Right ventricle myocardium superior (tissue), 1 donor: ENCODE data around the gene CAVIN2. TPM values are rescaled to one million over a fixed set of nuclear protein-coding genes. Genes with fewer than 3 reads are reported as not detected.

Source experiments
- ATAC-seq: fragments of 200-7000 bp; cut with Tn5 transposase; one replicate; pipeline ENCODE4 v1.9.1; 2020; ENCODE audit warnings: mild to moderate bottlenecking; ENCODE audit not compliant: poor library complexity
- DNase-seq: peaks from one replicate; pipeline ENCODE4 v3.0.0-alpha.2; 2020
- intact Hi-C: fragments of 100-400 bp; cut with DNase I; formaldehyde crosslinking; loops from one replicate; pipeline ENCODE4 v1.11.2; 2022
- total RNA-seq: library from RNA; stranded (reverse); fragmentation: NEBNext Ultra II Directional; extraction: Animal tissue kit (Norgen Biotek cat#: 25700); gene quantifications from one replicate; pipeline ENCODE4 v1.2.1, GENCODE V29; 2021
- donor health status: DM: no; HTN: yes; CAD: no; lungs with severe emphysema.

The CAVIN2 gene
- total RNA-seq, 1 donor from 2014 or later: 104 TPM

DNA sequence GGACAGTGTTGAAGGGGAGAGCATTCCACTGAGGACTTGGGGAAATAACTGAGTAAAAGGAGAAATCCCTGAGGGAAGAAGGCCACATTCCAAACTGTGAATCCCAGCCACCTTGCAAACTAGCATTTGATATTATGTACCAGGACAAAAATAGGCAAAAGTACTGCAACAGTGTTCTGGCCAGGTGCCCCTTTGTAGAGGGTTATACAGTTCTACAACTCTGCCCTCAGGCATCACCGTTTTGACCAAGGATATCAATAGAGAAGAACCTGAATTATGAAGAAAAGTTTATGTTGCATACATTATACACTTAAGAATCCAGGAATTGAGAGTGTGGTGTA lies 20.6 kb upstream of the CAVIN2 start:
- intact Hi-C loops: no loop called here
- ATAC-seq (peak; percentile 62), DNase-seq (no peak)

DNA sequence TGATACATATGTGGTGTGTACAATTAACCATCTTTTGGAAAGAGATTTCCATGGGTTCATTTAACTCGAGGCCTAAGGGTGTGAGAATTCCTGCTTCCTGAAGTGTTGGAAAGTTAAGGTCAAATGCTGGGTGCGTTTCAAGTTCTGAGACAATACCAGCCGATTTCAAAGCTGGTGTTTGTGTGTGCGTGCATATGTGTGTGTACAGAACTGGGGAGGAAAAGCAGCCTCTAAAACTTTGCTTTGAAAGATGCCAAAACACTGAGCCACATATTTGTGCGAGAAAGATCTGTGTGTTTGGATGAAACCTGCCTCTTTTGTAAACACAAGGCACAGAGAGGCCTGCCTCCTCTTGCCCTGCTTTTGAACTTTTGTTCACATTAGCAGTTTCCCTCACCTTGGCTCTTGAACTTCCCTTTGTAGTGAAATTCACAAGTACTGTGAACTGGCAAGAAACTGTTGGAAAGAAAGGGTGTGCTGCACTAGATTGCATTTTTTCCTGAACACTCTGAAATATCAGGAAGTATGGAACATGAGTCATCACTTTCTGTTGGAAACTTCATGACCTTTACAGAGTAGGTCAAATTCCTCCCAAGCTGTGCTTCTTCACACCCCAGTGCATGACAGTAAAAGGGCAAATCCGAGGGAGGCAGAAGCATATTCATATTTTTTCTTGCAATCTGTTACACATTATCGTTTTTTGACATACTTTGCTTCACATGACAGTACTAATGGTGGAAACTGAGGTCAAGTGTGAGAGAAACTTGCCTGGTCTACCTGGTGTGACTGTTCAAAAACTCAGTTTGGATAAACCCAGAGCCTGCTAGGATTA lies 20.0 kb upstream of the CAVIN2 start:
- intact Hi-C loops: no loop called here
- ATAC-seq (peak; percentile 87), DNase-seq (no peak)

DNA sequence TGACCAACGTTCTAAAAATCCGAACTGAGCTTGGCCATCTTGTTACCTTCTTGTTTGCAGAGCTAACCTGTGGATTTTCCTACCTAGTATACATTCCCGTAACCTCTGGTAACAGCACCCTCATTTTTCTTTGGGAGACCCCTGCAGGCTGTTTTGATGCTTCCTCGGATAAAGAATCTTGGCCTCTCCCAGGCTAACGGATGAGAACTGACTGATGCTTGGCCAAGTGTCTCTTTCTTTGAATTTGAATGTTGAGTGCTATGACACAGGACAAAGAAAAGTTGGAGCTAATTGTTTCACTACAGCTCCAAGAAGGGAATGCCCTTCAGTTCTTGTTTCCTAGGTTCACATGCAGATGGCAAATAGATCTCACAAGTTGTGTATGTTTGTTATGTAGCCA lies 19.3 kb upstream of the CAVIN2 start:
- intact Hi-C loops: no loop called here
- ATAC-seq (no peak), DNase-seq (no peak)

DNA sequence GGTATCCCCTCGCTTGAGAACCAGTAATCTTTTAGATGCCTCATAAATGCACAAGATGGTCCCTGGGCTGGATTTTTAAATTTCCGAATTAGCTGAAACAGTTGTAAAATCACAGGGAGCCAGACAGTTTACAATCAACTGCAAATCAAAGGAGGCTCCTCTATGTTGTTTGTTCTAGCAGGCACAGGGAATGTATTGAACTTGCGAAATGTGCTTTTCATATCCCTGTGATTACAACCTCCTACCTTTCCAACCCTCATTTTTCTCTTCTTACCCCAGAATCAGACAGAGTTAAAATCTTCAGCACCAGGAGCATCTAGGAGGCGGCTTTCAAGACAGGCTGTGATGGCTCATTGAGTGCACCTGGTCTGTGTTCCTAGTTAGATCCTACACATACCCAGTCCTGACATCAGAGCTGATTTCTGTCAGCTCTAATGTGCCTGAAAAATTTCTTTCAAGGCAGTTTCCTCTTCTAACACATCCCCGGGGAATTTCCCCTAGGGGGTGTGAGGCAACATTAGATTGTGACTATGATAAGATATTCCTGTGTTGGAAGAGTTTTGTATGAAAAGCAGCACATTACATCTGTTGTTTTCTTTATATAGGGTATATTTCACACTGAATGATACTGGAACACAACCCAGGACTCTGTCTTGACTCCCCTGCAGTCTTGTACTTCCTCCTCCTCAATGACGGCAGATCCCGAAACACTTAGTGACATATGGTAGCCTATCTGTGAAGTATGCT lies 17.9 kb upstream of the CAVIN2 start:
- DNase-seq (no peak), ATAC-seq (no peak)
- intact Hi-C loops: no loop called here

DNA sequence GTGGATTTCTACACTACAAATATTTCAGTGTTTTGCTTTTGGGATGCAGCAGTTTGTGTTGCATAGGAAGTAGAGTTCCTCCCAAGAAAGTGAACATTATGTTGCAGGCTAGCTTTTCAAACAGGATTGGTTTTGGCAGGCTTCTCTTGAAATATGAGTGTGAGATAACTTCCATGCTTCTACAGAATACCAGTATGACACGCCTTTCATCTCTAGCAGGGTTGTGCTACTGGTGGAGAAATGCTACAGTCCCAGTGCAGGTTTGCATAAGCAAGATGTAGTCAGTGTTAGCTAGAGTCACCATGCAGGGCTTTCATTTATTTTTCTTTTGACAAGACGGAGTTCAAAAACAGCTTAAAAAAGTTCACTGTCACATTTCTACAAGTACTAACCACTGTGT lies 17.1 kb upstream of the CAVIN2 start:
- intact Hi-C loops: no loop called here
- DNase-seq: no peak
- ATAC-seq: peak; percentile 47

DNA sequence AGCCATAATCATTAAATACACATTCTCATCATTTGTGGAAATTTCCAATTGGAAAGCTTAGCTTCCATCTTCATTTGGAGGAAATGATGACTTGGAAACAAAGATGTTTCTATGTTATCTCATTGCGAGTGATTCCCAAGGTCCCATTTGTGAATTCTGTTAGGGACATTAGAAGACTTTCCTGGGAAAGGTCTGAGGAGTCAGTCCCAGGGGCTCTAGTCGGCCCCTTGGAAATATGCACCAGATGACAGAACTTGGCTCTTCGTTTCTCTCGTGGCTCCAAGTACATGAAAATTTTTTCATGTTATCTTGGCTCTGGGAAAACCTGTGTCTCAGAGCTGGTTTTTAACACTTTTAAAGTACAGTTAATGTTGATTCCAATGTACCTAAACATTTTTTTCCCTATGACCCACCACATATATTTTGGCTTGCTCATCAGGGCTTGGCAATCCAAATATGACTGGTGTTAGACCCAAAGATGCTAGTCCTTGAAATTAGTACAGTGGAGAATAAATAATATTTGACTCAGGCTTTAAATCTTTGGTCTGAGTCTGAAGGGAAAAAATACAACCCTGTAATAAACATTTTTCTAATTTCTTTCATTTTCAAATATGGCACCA lies 15.4 kb upstream of the CAVIN2 start:
- ATAC-seq: peak; percentile 8
- DNase-seq: no peak
- intact Hi-C loops: no loop called here

DNA sequence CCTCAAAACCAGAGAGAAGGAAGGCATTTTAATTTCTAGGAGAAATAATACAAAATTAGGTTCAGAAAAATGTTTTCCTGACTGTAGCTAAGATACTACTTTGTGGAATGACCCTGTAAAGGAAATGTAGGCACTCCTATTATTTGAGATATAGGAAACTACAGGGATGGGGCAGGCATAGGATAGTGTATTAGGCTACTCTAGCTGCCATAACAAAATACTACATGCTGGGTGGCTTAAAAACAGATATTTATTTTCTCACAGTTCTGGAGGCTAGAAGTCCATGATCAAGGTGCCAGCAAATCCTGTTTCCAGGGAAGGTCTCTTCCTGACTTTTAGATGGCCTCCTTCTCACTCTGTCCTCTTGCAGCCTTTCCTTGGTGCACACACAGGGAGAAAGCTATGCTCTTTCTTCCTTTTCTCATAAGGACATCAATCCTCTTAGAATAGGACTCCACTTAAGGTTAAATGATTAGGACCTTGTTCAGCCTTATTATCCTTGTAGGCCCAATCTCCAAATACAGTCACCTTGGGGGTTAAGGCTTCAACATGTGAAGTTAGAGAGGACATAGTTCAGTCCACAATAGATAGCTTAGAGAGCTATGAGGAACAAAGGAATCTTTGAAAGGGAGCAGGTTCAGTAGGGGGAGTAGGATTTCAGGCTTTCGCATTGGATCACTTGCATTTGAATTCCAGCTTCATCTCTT lies 14.0 kb upstream of the CAVIN2 start:
- DNase-seq: no peak
- intact Hi-C loops: no loop called here
- ATAC-seq: no peak

DNA sequence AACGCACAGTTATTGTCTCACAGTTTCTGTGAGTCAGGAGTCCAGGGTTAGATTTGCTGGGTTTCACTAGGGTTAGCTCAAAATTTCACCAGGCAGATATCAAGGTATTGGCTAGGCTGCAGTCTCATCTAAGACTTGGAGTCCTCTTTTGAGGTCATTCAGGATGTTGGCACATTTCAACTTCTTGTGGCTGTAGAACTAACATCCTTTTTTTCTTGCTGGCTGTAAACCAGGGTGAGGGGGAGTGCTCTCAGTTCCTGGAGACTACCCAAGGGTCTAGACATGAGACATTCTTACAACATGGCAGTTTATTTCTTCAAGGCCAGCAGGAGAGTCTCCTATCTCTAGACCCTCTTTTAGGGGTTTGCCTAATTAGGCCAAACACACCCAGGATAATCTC lies 12.8 kb upstream of the CAVIN2 start:
- intact Hi-C loops: no loop called here
- ATAC-seq: no peak
- no peak for DNase-seq

DNA sequence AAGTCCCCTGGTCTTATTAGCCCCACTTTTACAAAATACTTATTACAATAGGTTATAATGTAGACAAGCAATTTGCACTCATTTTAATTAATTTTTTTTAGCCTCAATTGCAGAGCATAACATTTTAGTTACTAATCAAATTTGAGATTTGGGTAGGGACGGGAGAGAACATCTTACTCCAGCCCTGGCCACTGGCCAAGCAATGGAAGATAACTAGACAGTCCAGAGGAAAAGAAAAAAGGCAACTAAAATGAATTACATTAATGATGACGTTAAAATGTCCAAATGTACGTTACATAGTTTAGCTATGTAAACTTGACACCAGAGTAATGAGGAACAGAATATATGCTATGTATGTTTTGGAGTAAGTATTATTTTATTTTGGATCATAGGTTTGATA lies 11.0 kb upstream of the CAVIN2 start:
- DNase-seq (no peak), ATAC-seq (no peak)
- intact Hi-C loops: no loop called here

DNA sequence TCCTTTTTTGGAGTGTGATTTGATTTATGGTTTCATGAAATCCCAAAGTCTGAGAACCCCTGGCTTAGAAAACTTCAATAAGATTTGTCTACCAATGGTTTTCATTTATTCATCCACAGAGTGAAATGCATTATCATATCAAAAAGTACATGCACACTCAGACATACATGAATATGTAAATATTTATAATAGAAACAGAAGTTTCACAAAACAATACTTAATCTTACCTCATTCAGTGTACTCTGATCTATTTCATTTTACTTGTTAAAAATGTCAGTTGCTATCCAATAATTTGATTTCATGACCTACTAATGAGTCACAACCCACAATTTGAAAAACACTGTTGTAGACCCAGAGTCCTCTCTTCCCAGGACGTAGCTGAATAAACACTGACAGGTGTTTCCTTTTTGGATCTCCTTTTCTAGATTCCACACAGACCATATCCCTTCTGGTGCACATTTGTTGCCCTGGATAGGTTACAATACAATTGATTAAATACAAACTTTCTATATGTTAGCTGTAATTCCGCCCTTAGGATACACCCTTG lies 10.4 kb upstream of the CAVIN2 start:
- DNase-seq: no peak
- ATAC-seq: no peak
- intact Hi-C loops: no loop called here

DNA sequence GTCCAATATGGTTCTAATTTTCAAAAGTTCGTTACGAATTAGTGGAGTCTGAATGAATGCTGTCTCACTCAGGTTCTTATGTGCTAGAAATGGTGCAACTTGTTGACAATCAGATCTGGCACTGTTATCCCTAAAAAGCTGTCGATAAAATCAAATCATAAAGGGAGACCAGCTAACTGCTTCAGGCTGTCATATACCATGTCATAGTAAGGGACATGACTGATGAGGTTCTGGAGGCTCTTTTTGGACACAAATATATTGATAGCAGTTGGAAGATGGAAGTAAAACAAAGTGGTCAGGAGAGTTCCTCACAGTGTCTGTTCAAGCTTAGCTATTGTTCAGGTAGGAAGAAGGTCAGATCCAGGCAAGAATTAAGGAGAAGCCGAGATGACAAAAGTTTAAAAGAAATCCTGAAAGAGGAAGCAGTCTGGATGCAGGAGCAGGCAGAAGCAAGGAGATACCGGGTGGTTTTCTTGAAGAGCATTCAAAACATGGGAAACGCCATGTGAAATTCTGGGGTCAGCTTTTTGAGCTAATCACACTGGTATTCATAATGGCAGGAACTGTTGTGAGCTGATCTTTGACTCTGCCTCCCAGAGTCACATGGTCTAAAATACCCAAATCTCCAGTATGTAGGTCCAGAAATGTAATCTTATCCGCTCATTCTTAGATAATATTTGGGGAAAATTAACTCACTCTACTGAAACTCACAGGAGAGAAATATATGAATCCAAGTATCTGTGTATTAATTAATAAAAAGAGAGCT lies 9.4 kb upstream of the CAVIN2 start:
- DNase-seq: no peak
- intact Hi-C loops: no loop called here

DNA sequence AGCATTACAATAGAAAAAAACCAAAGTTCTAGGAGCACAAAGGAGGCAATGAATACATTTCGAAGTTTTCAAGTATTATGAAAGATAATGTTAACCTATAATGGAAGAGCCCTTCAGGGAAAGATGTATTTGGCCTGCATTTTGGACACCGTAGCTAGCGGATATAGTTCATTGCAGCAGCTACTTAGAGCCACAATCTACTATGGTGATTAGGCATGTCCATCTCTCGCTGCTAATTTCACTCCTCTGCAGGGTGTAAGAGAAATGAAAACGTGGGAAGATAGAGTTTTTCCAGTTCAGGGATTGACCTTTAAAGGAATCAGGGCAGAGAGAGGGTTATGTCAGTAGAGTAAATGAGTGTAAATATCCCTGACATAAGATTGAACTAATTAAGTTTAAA lies 8.5 kb upstream of the CAVIN2 start:
- DNase-seq (no peak), ATAC-seq (peak; percentile 64)
- intact Hi-C loops: no loop called here

More for the DNA sequence above, 9.4 kb upstream of the CAVIN2 start:
- no peak for ATAC-seq

DNA sequence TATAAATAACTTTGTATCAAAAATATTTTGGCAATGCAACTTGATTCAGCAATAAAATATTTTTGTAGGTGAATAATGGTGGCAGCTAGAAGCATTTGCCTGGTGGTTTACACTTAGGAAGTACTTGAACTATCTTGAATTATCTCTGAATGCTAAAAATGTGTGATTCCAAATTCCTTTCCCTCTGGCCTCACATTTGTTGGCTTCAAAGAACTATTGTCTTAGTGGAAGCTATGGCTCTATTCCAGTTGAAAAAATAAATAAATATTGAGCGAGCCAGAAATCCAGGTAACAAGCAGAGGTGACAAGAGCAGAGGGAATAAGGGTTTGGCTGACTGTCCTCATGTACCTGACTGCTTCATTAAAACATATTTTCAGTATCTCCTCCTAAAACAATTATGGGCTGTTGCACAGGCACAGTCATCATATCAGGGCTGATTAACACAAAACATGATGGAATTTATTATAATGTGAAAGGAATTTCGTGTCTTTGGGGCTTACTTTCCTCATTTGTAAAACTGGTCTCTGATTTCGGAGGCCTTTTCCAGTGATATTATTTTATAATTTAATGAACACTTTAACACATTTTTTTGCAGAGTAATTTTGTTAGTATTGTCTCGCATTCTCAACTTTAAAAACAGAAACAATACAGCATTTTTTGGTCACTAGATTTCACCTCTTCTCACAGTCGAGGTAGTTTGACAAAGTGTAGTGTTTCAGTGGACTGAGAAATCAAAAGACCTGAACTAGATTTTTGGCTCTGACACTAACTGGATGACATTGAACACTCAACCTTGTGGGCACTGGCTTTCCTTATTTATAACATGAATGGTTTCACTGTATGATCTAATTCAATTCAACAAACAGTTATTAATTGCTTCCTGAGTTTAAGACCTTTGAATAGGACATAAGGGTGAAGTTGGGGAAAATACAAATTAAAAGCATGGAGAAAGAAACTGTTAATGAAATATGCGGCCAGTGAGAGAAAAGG lies 7.8 kb upstream of the CAVIN2 start:
- DNase-seq (no peak), ATAC-seq (peak; percentile 81)
- intact Hi-C loops: no loop called here

DNA sequence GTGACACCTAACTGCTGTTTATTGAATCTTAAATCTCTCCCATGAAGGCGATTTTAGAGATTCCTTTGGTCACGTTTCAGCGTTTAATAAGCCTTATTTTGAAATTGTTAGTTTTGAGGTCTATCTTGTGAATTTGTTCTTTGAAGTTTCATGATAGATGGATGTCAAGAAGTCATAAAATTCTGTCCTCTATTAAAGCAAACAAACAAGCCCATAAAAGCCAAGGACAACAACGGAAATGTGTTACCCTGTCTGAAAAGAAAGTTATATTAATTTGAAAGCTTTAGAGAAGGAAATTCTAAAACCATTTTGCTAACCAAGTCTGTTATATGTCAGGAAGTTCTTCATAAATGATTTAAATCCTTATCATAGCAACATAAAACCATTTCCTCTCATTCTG lies 7.0 kb upstream of the CAVIN2 start:
- ATAC-seq: no peak
- intact Hi-C loops: no loop called here

DNA sequence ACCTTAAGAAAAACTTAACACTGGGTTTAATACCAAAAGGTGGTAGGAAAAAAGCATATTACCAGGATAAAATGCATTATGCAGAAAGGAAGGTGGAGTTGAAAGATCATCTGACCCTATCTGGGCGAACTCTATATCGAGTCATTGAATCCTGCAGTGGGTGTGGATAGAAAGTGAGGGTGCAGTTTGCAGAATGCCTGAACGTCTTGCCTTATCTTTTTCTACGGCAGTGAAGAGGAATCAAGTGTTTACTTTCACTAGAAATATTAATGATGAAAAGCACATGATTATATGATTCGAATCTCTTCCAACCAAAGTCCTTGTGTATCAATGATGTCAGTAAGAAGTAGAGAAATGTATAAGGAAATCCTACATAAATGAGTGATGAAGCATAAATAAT lies 4.3 kb upstream of the CAVIN2 start:
- no peak for ATAC-seq
- intact Hi-C loops: no loop called here

More for the DNA sequence above, 7.0 kb upstream of the CAVIN2 start:
- DNase-seq: no peak

DNA sequence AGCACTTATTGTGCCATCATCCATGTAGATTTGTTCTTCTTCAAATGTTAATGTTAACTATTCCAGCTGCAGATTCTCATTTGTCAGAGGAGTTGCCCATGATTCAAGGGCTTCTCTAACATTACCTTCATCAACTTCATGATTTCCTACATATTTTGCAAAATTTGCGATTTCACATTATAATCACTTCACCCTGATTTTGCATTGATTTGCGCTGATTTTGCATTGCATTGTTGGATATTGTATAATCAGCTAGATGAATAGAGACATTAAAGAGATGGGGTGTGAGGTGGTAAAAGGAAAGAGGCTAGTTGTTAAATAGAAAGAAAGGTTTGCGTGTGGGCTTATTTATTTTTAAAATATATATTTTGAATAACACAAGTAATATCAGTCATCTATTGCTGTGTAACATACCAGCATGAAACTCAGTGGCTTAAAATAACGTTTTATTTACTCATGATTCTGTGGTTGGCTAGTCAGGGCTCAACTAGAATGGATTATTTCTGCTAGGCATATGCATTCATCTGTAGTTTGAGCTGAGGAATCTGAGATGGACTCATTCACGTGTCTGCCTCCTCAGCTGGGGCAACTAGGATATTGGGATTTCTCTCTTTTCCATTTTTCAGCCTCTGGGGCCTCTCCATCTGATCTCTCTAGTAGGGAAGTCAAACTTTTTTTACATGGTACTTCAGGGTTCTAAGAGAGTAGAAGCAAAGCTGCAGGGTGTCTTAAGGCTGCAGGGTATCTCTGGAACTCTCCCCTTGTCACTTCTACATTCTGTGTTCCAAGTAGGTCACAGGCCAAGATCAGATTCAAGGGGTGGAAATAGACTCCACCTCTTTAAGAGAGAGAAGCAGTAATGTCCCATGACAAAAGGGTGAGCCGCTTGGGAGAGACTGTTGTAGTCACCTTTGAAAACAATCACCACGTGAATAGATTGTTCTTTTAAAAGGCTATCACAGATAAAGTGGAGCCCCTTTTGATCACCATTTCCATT lies 2.2 kb upstream of the CAVIN2 start:
- intact Hi-C loops: no loop called here
- no peak for ATAC-seq
- no peak for DNase-seq

More for the DNA sequence above, 4.3 kb upstream of the CAVIN2 start:
- no peak for DNase-seq
